ENCODE measurements around the gene B4GAT1. TPM values are rescaled to one million over a fixed set of nuclear protein-coding genes. Genes with fewer than 3 reads are reported as not detected.

Gene B4GAT1
- total and polyA plus RNA-seq, 2 donors (not counting 3 experiments of a cell fraction or from before 2014, with no cell fraction given), result 21.2 to 21.6 TPM

DNA sequence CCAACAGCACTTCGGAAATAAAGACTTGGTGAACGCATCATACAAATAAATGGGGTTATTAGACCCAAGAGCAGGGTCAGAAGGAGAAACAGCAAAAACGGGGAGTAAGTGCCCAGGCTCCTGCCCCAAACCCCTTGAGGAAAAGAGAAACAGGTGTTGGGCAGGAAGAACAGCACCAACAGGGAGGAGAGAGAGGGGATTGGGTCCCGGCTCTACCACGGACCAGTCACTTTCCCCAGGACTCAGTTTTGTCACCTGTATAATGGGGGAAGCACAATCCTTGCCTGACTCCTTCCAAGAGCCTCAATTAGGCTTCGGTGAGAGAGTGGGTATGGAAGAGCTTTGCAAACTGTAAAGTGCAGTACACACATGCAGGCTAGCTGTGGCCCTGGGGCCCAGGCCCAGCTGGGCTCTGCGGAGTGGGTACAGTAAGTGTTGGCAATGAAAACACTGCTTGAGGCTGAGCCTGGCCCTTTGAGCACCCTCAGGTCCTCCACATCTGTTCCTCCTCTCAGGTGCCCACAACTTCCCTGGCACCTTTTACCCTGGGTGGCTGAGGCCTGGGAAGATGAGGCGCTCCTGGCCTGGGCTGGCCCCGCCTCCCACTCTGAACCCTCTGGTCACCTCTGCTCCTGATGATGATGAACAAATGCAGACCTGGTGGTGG, 15.2 kb upstream of the B4GAT1 start:
- H3K4me1 ChIP-seq (ENCODE audit: control insufficient read depth, extremely low read depth, insufficient read depth, low read length), result no peaks in the 10 kb centered on the region
- POLR2A ChIA-PET, result no interaction called here

More for the DNA sequence above, 15.2 kb upstream of the B4GAT1 start:
- Histone ChIP-seq H3K79me2 (ENCODE audit: control insufficient read depth, insufficient read depth, low read length) (no peaks in the 10 kb centered on the region), H3K9me3 (replicated peaks; ENCODE audit: control insufficient read depth, insufficient read depth, low read length) (no peaks in the 10 kb centered on the region), H3K4me3 (replicated peaks in 1 of 3; ENCODE audit: insufficient read depth in 1 of 3, low read depth in 1 of 3, low read length in 3 of 3) (no peak overlapping the region), H3K9me1 (replicated peaks; ENCODE audit: control insufficient read depth, extremely low read depth, insufficient read depth, low read length) (no peaks in the 10 kb centered on the region), H3K4me2 (ENCODE audit: insufficient read depth, low read length) (no peak overlapping the region), H2AFZ (ENCODE audit: low read depth, low read length) (no peak overlapping the region), H3K36me3 (ENCODE audit: control insufficient read depth in 2 of 2, extremely low read depth in 1 of 2, insufficient read depth in 2 of 2, low read length in 2 of 2) (no peaks in the 10 kb centered on the region), H3K27ac (ENCODE audit: insufficient read depth, low read depth, low read length) (no peak overlapping the region), H3K9ac (replicated peaks; ENCODE audit: extremely low read depth, insufficient read depth, low read length) (no peak overlapping the region), H4K20me1 (replicated peaks; ENCODE audit: control insufficient read depth, extremely low read depth, insufficient read depth, low read length) (no peaks in the 10 kb centered on the region), H3K27me3 (ENCODE audit: control insufficient read depth in 2 of 2, insufficient read depth in 2 of 2, low read length in 2 of 2) (no peaks in the 10 kb centered on the region)
- dilution Hi-C loops (cut with MboI; ENCODE audit: extremely low pct_ligation_motif_present, low sequenced_read_pairs) (no loop called here), intact Hi-C loops (cut with micrococcal nuclease) (no loop called here)
- FAIRE-seq (no peak), DNase-seq (ENCODE audit: low read depth, low spot score) (no peak)
- TF ChIP-seq JUN (IDR thresholded peaks at IDR 0.05; ENCODE audit: borderline replicate concordance, insufficient read depth, insufficient read length, low read depth), result no peak
- no peak for TF ChIP-seq MYC (IDR thresholded peaks at IDR 0.05; ENCODE audit: low read depth, low read length)
- TF ChIP-seq POLR2AphosphoS5 (IDR thresholded peaks at IDR 0.05; ENCODE audit: insufficient read depth, low read depth, low read length), result no peak
- TF ChIP-seq, protein P1, sequence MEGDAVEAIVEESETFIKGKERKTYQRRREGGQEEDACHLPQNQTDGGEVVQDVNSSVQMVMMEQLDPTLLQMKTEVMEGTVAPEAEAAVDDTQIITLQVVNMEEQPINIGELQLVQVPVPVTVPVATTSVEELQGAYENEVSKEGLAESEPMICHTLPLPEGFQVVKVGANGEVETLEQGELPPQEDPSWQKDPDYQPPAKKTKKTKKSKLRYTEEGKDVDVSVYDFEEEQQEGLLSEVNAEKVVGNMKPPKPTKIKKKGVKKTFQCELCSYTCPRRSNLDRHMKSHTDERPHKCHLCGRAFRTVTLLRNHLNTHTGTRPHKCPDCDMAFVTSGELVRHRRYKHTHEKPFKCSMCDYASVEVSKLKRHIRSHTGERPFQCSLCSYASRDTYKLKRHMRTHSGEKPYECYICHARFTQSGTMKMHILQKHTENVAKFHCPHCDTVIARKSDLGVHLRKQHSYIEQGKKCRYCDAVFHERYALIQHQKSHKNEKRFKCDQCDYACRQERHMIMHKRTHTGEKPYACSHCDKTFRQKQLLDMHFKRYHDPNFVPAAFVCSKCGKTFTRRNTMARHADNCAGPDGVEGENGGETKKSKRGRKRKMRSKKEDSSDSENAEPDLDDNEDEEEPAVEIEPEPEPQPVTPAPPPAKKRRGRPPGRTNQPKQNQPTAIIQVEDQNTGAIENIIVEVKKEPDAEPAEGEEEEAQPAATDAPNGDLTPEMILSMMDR (IDR thresholded peaks at IDR 0.05; ENCODE audit: extremely low read depth in 1 of 2, insufficient read depth in 1 of 2, low read depth in 1 of 2, low read length in 2 of 2), result no peak
- TF ChIP-seq, protein P2, sequence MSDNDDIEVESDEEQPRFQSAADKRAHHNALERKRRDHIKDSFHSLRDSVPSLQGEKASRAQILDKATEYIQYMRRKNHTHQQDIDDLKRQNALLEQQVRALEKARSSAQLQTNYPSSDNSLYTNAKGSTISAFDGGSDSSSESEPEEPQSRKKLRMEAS (IDR thresholded peaks at IDR 0.05; ENCODE audit: insufficient read depth, insufficient read length), result no peak
- no peak for TF ChIP-seq GATA2 (IDR thresholded peaks at IDR 0.05; ENCODE audit: insufficient read depth, insufficient read length, low read depth, low read length)
- TF ChIP-seq EZH2 (IDR thresholded peaks at IDR 0.05; ENCODE audit: borderline replicate concordance, low read depth, low read length, severe bottlenecking), result no peak
- TF ChIP-seq FOS (IDR thresholded peaks at IDR 0.05; ENCODE audit: borderline replicate concordance, insufficient read depth, low read length), result no peak
- TF ChIP-seq POLR2A (IDR thresholded peaks at IDR 0.05; ENCODE audit: low read depth, low read length), result no peak
- CTCF ChIA-PET, result interaction anchor here (0.9 to 2.5 kb wide), 9 partner anchors 8 to 59 kb away, joined by 3 to 12 read pairs (median 5); partner anchors contain the start of gene B4GAT1
- BruUV-seq (replicated peaks), result no TSS peak
